LNCAP (cell line): Measurements from ENCODE around the gene SLC36A2.
A peak's percentile ranks its signal among the peaks of the same experiment; 100 is the strongest.

Experiments
- CTCF ChIP-seq: fragments of 450-650 bp; IDR thresholded peaks from 2 replicates; pipeline ENCODE4 v1.5.1; 2017; ENCODE audit warnings: mild to moderate bottlenecking

Gene SLC36A2

GRCh38 chr5:151288180-151288579 is 59.2 kb downstream of the SLC36A2 start:
- peak; percentile 54 for TF ChIP-seq CTCF

- TF ChIP-seq CTCF: no peak
Observed at GRCh38 chr5:151286246-151286645, 61.1 kb downstream of the SLC36A2 start.

GRCh38 chr5:151285683-151286082 is 61.7 kb downstream of the SLC36A2 start:
- TF ChIP-seq CTCF: no peak

- no peak for TF ChIP-seq CTCF
Observed at GRCh38 chr5:151284392-151284967, 62.9 kb downstream of the SLC36A2 start.

GRCh38 chr5:151283120-151283825 is 64.1 kb downstream of the SLC36A2 start:
- TF ChIP-seq CTCF: no peak

GRCh38 chr5:151281001-151281639 is 66.2 kb downstream of the SLC36A2 start:
- no peak for TF ChIP-seq CTCF

GRCh38 chr5:151280443-151280842 is 66.9 kb downstream of the SLC36A2 start:
- no peak for TF ChIP-seq CTCF
